Mesenchymal stem cell (in vitro differentiated cells and primary cell): Measurements from ENCODE around the gene NES.

ENCODE experiments used
- DNase-seq: peaks from one replicate; pipeline ENCODE4 v3.0.0-alpha.2; 2013
- H2AFZ ChIP-seq: one replicate; pipeline ENCODE4 v1.6.1; 2013; ENCODE audit warnings: low read depth, mild to moderate bottlenecking, control low read depth, inconsistent platforms, low read length, moderate library complexity
- H2AK5ac ChIP-seq: 2 replicates; pipeline ENCODE4 v1.6.1; 2013; ENCODE audit warnings: low read length, moderate library complexity, mild to moderate bottlenecking, inconsistent platforms; ENCODE audit not compliant: severe bottlenecking
- H2BK120ac ChIP-seq: one replicate; pipeline ENCODE4 v1.6.1; 2013; ENCODE audit warnings: low read depth, mild to moderate bottlenecking, inconsistent platforms, low read length, moderate library complexity
- H2BK12ac ChIP-seq, 2 experiments: one replicate each; pipeline ENCODE4 v1.6.1; 2013; ENCODE audit warnings: inconsistent platforms in 2 of 2, low read length in 2 of 2, mild to moderate bottlenecking in 2 of 2, moderate library complexity in 2 of 2, control low read depth in 1 of 2
- H2BK15ac ChIP-seq: one replicate; pipeline ENCODE4 v1.6.1; 2013; ENCODE audit warnings: mild to moderate bottlenecking, low read depth, inconsistent platforms; ENCODE audit not compliant: poor library complexity, severe bottlenecking
- H2BK5ac ChIP-seq: 2 replicates; pipeline ENCODE4 v1.6.1; 2013; ENCODE audit warnings: low read depth, mild to moderate bottlenecking, low read length, control low read depth, inconsistent platforms; ENCODE audit not compliant: poor library complexity, severe bottlenecking
- H3K14ac ChIP-seq, 2 experiments: one replicate each; pipeline ENCODE4 v1.6.1; 2013; ENCODE audit warnings: inconsistent platforms in 2 of 2, low read length in 2 of 2, control low read depth in 1 of 2, mild to moderate bottlenecking in 1 of 2, moderate library complexity in 1 of 2
- H3K18ac ChIP-seq, 2 experiments: one replicate each; pipeline ENCODE4 v1.6.1; 2013; ENCODE audit warnings: inconsistent platforms in 2 of 2, low read length in 2 of 2, control low read depth in 1 of 2, low read depth in 1 of 2, mild to moderate bottlenecking in 1 of 2
- H3K23ac ChIP-seq, 2 experiments: one replicate each; pipeline ENCODE4 v1.6.1; 2013; ENCODE audit warnings: inconsistent platforms in 2 of 2, low read length in 2 of 2, mild to moderate bottlenecking in 2 of 2, moderate library complexity in 2 of 2, control low read depth in 1 of 2
- H3K27ac ChIP-seq: 2 replicates; pipeline ENCODE4 v1.5.1; 2013; ENCODE audit warnings: mild to moderate bottlenecking, moderate library complexity, low read length, control low read depth, inconsistent platforms; ENCODE audit not compliant: poor library complexity, severe bottlenecking
- H3K27me3 ChIP-seq, 2 experiments: 2 replicates each; pipeline versions ENCODE4 v1.6.1 to v1.7.0; 2013; ENCODE audit warnings: low read length in 2 of 2, mild to moderate bottlenecking in 2 of 2, moderate library complexity in 2 of 2, control low read depth in 1 of 2, inconsistent platforms in 1 of 2; ENCODE audit not compliant: control insufficient read depth in 1 of 2, insufficient read depth in 1 of 2
- H3K36me3 ChIP-seq, 2 experiments: 2 replicates each; pipeline versions ENCODE4 v1.6.1 to v1.7.0; 2013; ENCODE audit warnings: low read length in 2 of 2, control low read depth in 1 of 2, inconsistent platforms in 1 of 2, low read depth in 1 of 2, mild to moderate bottlenecking in 1 of 2; ENCODE audit not compliant: insufficient read depth in 2 of 2, control insufficient read depth in 1 of 2
- H3K4ac ChIP-seq, 2 experiments: one replicate each; pipeline ENCODE4 v1.6.1; 2013; ENCODE audit warnings: inconsistent platforms in 2 of 2, low read length in 2 of 2, mild to moderate bottlenecking in 2 of 2, moderate library complexity in 2 of 2, control low read depth in 1 of 2, low read depth in 1 of 2
- H3K4me1 ChIP-seq: 2 replicates; pipeline ENCODE4 v1.6.1; 2013; ENCODE audit warnings: low read depth, low read length, control low read depth; ENCODE audit not compliant: control insufficient read depth, insufficient read depth
- H3K4me2 ChIP-seq: 2 replicates; pipeline ENCODE4 v1.6.1; 2013; ENCODE audit warnings: low read length, mild to moderate bottlenecking, inconsistent platforms; ENCODE audit not compliant: poor library complexity, severe bottlenecking
- H3K4me3 ChIP-seq, 2 experiments: 2 replicates each; pipeline versions ENCODE4 v1.5.1 to v1.7.0; 2013; ENCODE audit warnings: low read length in 2 of 2, mild to moderate bottlenecking in 2 of 2, control low read depth in 1 of 2, low read depth in 1 of 2; ENCODE audit not compliant: insufficient read depth in 1 of 2
- H3K79me1 ChIP-seq: replicated peaks from 2 replicates; pipeline ENCODE4 v1.6.1; 2013; ENCODE audit warnings: mild to moderate bottlenecking, control low read depth, low read length, inconsistent platforms; ENCODE audit not compliant: poor library complexity, severe bottlenecking
- H3K9ac ChIP-seq: 2 replicates; pipeline ENCODE4 v1.7.0; 2013; ENCODE audit warnings: mild to moderate bottlenecking, low read length, moderate library complexity
- H3K9me3 ChIP-seq: 2 replicates; pipeline ENCODE4 v1.7.0; 2013; ENCODE audit warnings: mild to moderate bottlenecking, low read length; ENCODE audit not compliant: control insufficient read depth
- H4K8ac ChIP-seq: one replicate; pipeline ENCODE4 v1.6.1; 2013; ENCODE audit warnings: inconsistent platforms, mild to moderate bottlenecking, low read length, moderate library complexity
- H4K91ac ChIP-seq: one replicate; pipeline ENCODE4 v1.6.1; 2013; ENCODE audit warnings: mild to moderate bottlenecking, low read length, inconsistent platforms
- WGBS: methylation state at CpG from one replicate; pipeline ENCODE4 v1.1.7; 2013; ENCODE audit warnings: mixed read lengths; 5-methylcytosine and 5-hydroxymethylcytosine counted together

The NES gene

GRCh38 chr1:156705918-156706656 is 28.9 kb upstream of the NES start:
- Histone ChIP-seq H3K18ac (peak overlapping the region; percentile 7 to 88), H3K4ac (peak overlapping the region; percentile 73 to 88), H4K91ac (peak overlapping the region; percentile 80), H2BK12ac (peak overlapping the region; percentile 91 to 94), H2AFZ (peak overlapping the region; percentile 39), H2BK5ac (no peak overlapping the region), H3K27ac (no peak overlapping the region), H3K4me1 (peaks cover 65% of the 10 kb centered on the region), H3K36me3 (peaks cover 0 to 8% of the 10 kb centered on the region in 2 experiments), H3K4me3 (peak overlapping the region; percentile 5 to 85), H2BK120ac (peak overlapping the region; percentile 86), H3K9ac (peak overlapping the region; percentile 89), H3K79me1 (no peaks in the 10 kb centered on the region), H2BK15ac (peak overlapping the region; percentile 82), H3K4me2 (peak overlapping the region; percentile 87), H3K23ac (peak overlapping the region in 1 of 2 experiments; percentile 51), H3K14ac (peak overlapping the region in 1 of 2 experiments; percentile 64), H4K8ac (peak overlapping the region; percentile 96), H3K27me3 (peaks cover 0 to 23% of the 10 kb centered on the region in 2 experiments), H2AK5ac (no peak overlapping the region), H3K9me3 (no peaks in the 10 kb centered on the region)
- WGBS, result 2% methylated on average over 45 of the region's 45 CpGs
- DNase-seq, result peak; percentile 71

- H3K14ac ChIP-seq, result peak within 1 kb of the TSS in 1 of 2 experiments; percentile 64
- peak within 1 kb of the TSS; percentile 89 for H3K9ac ChIP-seq
- H2AFZ ChIP-seq, result peak within 1 kb of the TSS; percentile 39
- H3K4me1 ChIP-seq, result peaks cover 62% of the 10 kb centered on the region
- H3K79me1 ChIP-seq, result no peaks in the 10 kb centered on the region
- peak within 1 kb of the TSS; percentile 15 for H2AK5ac ChIP-seq
- H2BK120ac ChIP-seq, result peak within 1 kb of the TSS; percentile 86
- H3K4me3 ChIP-seq, result peak within 1 kb of the TSS; percentile 35 to 85
- no peak within 1 kb of the TSS for H3K27ac ChIP-seq
- peak within 1 kb of the TSS in 1 of 2 experiments; percentile 77 for H3K23ac ChIP-seq
- H3K9me3 ChIP-seq, result no peaks in the 10 kb centered on the region
- no peak within 1 kb of the TSS for H2BK5ac ChIP-seq
- peaks cover 0 to 30% of the 10 kb centered on the region in 2 experiments for H3K27me3 ChIP-seq
- peak within 1 kb of the TSS; percentile 44 to 88 for H3K18ac ChIP-seq
- H2BK12ac ChIP-seq, result peak within 1 kb of the TSS; percentile 91 to 94
- H3K4ac ChIP-seq, result peak within 1 kb of the TSS; percentile 73 to 88
- peak within 1 kb of the TSS; percentile 87 for H3K4me2 ChIP-seq
- peak; percentile 52 for DNase-seq
- 2% methylated on average over 36 of the region's 42 CpGs for WGBS
- H2BK15ac ChIP-seq, result peak within 1 kb of the TSS; percentile 82
- peak within 1 kb of the TSS; percentile 80 for H4K91ac ChIP-seq
- H4K8ac ChIP-seq, result peak within 1 kb of the TSS; percentile 96
- H3K36me3 ChIP-seq, result peaks cover 5 to 15% of the 10 kb centered on the region in 2 experiments
Measured at GRCh38 chr1:156705321-156705917, 28.2 kb upstream of the NES start, which contains the start of gene CRABP2. CRABP2 (minus strand) TSS chr1:156705583; CDS start chr1:156705446, 137 bp downstream.

GRCh38 chr1:156704930-156705320 is 27.7 kb upstream of the NES start:
- Histone ChIP-seq H3K4me3 (peak overlapping the region; percentile 35 to 85), H2BK15ac (peak overlapping the region; percentile 40), H3K9me3 (no peaks in the 10 kb centered on the region), H2AFZ (no peak overlapping the region), H2BK5ac (no peak overlapping the region), H2BK12ac (peak overlapping the region in 1 of 2 experiments; percentile 60), H3K4me1 (peaks cover 59% of the 10 kb centered on the region), H3K79me1 (no peaks in the 10 kb centered on the region), H3K14ac (peak overlapping the region in 1 of 2 experiments; percentile 49), H3K27me3 (peaks cover 0 to 31% of the 10 kb centered on the region in 2 experiments), H3K23ac (peak overlapping the region in 1 of 2 experiments; percentile 77), H4K8ac (peak overlapping the region; percentile 86), H3K27ac (no peak overlapping the region), H3K9ac (peak overlapping the region; percentile 89), H2AK5ac (no peak overlapping the region), H3K4me2 (peak overlapping the region; percentile 87), H3K4ac (peak overlapping the region; percentile 57 to 72), H3K36me3 (peaks cover 9 to 20% of the 10 kb centered on the region in 2 experiments), H2BK120ac (peak overlapping the region; percentile 52), H4K91ac (peak overlapping the region; percentile 71), H3K18ac (peak overlapping the region; percentile 44 to 88)
- under 1% methylated on average over 29 of the region's 29 CpGs for WGBS
- peak; percentile 73 for DNase-seq
